HG03378 (cell line): ENCODE results near the gene IFFO2.

Experiments
- ATAC-seq: cut with Tn5 transposase; IDR thresholded peaks from one replicate; pipeline ENCODE4 v1.9.1; 2021; ENCODE audit warnings: mild to moderate bottlenecking, moderate library complexity; ENCODE audit not compliant: unreplicated experiment

The IFFO2 gene

DNA sequence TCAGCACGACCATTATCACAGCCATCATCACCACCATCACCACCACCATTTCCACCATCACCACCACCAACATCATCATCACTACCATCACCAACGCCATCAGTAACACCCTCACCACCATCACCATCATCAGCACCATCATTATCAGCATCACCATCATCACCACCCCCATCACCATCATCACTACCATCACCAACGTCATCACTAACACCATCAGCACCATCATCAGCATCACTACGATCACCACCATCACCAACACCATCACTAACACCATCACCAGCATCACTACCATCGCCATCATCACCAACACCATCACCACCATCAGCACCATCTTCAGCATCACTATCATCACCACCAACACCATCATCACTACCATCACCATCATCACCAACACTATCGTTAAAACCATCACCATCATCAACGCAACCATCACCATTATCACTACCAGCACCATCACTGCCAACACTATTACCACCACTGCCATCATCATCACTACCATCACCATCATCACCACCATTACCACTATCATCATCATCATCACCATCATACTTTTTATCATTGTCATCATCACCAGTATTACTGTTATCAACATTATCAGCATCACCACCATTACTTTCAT, 98.3 kb downstream of the IFFO2 start:
- no peak for ATAC-seq

DNA sequence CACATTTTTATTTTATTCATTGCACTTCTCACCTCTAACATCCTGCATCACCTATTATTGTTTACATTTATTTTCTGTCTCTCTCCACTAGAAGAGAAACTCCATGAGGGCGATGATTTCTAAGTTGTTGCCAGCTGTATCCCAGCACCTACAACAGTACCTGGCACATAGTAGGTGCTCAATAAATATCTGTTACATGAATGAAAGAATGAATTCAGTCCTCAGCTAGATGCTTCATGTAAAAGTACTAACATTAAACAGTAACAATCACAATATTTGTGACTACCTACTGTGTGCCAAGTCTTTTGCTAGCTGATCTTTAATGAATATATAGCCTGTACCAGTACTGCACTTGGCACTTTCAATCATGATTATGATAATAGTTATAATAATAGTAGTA, 100.0 kb downstream of the IFFO2 start:
- ATAC-seq = no peak

DNA sequence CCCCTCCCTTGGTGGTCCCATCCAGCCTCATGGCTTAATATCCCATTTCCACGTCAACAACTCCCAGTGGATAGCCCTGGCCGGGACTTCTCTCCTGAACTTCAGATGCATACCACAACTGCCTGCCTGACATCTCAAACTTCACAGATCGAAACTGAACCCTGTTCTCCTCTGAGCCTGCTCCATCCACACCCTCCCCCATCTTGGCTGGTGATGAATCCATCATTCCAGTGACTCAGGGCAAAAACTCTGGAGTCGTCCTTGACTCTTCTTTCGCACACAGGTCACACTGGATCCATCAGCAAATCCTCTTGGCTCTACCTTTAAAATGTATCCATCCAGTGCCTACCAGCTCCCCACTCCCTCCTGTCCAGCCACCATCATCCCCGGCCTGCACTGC, 100.9 kb downstream of the IFFO2 start:
- no peak for ATAC-seq

DNA sequence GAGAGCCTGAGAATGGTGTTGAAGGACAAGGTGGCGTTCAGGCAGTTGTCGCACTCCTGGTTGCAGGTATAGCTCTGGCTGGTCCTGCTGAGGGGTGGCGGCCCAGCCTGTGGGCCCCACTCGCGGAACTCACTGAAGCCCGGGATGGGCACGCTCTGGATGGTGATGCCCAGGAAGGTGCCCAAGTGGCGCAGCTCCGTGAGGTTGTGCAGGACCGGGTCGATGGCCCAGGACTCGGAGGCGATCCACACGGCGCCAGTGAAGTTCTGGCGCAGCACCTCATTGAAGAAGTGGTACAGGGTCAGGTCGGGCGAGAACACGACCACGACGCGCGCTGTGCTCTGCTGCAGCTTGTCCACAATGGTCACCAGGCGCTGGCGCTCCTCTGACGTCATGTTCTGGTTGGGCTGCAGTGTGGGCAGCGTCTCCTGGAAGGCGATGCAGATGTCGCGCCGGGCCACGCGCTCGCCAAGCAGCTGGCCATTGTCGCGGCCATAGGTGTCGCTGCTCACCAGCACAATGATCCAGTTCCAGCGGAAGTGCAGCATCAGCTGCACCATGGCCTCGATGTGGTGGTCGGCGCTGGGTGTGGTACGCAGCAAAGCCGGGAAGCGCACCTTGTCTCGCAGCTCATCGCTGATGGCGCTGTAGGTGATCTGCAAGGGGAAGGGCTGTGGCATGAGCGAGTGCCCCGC, 102.0 kb downstream of the IFFO2 start:
- no peak for ATAC-seq
